Activated CD8-positive, alpha-beta T cell treated with anti-CD3 and anti-CD28 coated beads for 36 hours (primary cell): ENCODE measurements around the gene GCHFR. TPM values are rescaled to one million over a fixed set of nuclear protein-coding genes. Genes with fewer than 3 reads are reported as not detected.

Experiments
- ATAC-seq: fragments of 200-7000 bp; cut with Tn5 transposase; one replicate; pipeline ENCODE4 v1.10.0; 2021; ENCODE audit warnings: mild to moderate bottlenecking, moderate library complexity
- CTCF ChIA-PET: fragments of 350-600 bp; sonication (Branson Sonifier 250); formaldehyde crosslinking; loops from one replicate; lab custom pipeline; 2021; ENCODE audit warnings: antibody characterized with exemption; lab: Charles Lee
- POLR2A ChIA-PET: fragments of 350-600 bp; sonication (Branson Sonifier 250); formaldehyde crosslinking; loops from one replicate; lab custom pipeline; 2021; ENCODE audit warnings: antibody characterized with exemption; lab: Charles Lee
- DNase-seq: peaks from one replicate; pipeline ENCODE4 v3.0.0-alpha.2; 2020
- H3K27ac Mint-ChIP-seq: one replicate; pipeline ENCODE4 v1.8.0; 2021; ENCODE audit warnings: mild to moderate bottlenecking, mixed read lengths
- H3K27me3 Mint-ChIP-seq: one replicate; pipeline ENCODE4 v1.8.0; 2021; ENCODE audit warnings: mixed read lengths
- H3K36me3 Mint-ChIP-seq: one replicate; pipeline ENCODE4 v1.8.0; 2021; ENCODE audit warnings: low read depth, mixed read lengths
- H3K4me1 Mint-ChIP-seq: one replicate; pipeline ENCODE4 v1.8.0; 2021; ENCODE audit warnings: low read depth, mixed read lengths
- H3K4me3 Mint-ChIP-seq: one replicate; pipeline ENCODE4 v1.8.0; 2021; ENCODE audit warnings: mild to moderate bottlenecking, moderate library complexity, mixed read lengths
- H3K9me3 Mint-ChIP-seq: one replicate; pipeline ENCODE4 v1.8.0; 2021; ENCODE audit warnings: mixed read lengths
- CTCF ChIP-seq: fragments of 200-600 bp; IDR thresholded peaks from one replicate; pipeline ENCODE4 v1.8.0; 2022; ENCODE audit warnings: antibody characterized with exemption, mild to moderate bottlenecking
- intact Hi-C: fragments of 100-400 bp; cut with micrococcal nuclease; formaldehyde crosslinking; loops from one replicate; pipeline ENCODE4 v1.10.0; 2022
- total RNA-seq, 2 experiments: library from RNA; stranded (reverse); gene quantifications; one replicate each; pipeline ENCODE4 v1.2.3, GENCODE V29; 2021

The GCHFR gene
- total RNA-seq, 2 experiments from 2014 or later: 44.8 to 46.6 TPM

GRCh38 chr15:40769274-40770146 lies 5.6 kb downstream of the GCHFR start, which contains the start of gene C15orf62:
Gene C15orf62, plus strand, starts transcription at chr15:40769980. Its CDS starts 516 bp downstream, at chr15:40770496.
- CTCF ChIA-PET: interaction anchor here (0.8 to 2.6 kb wide), 8 partner anchors 13 to 250 kb away, joined by 3 to 20 read pairs (median 4); partner anchors contain the start of genes SPINT1 and VPS18
- ATAC-seq (peak; percentile 72), DNase-seq (peak; percentile 88)
- Mint-ChIP-seq H3K27me3 (no peaks in the 10 kb centered on the region), H3K4me3 (peak within 1 kb of the TSS; percentile 59), H3K27ac (peak within 1 kb of the TSS; percentile 92), H3K36me3 (peaks cover 9% of the 10 kb centered on the region), H3K4me1 (peaks cover 49% of the 10 kb centered on the region), H3K9me3 (no peaks in the 10 kb centered on the region)
- POLR2A ChIA-PET: interaction anchor here (0.6 to 6.8 kb wide), 9 partner anchors 12 to 178 kb away, joined by 3 to 37 read pairs (median 4); partner anchors contain the start of genes DNAJC17, RAD51, RHOV and ZFYVE19
- intact Hi-C loops: loop anchor here (5.0 kb wide), 1 partner anchor 38 kb away; the partner anchor contains the start of genes DNAJC17 and ZFYVE19
- no peak for TF ChIP-seq CTCF

- no peaks in the 10 kb centered on the region for H3K9me3 Mint-ChIP-seq
- no peaks in the 10 kb centered on the region for H3K27me3 Mint-ChIP-seq
- DNase-seq (peak; percentile 26), ATAC-seq (no peak)
- ChIA-PET POLR2A (interaction anchor here (0.6 to 6.8 kb wide), 7 partner anchors 13 to 179 kb away, joined by 3 to 37 read pairs (median 5); partner anchors contain the start of gene RAD51), CTCF (interaction anchor here (0.8 to 2.6 kb wide), 7 partner anchors 12 to 250 kb away, joined by 3 to 20 read pairs (median 4); partner anchors contain the start of genes SPINT1 and VPS18)
- H3K36me3 Mint-ChIP-seq: peaks cover 8% of the 10 kb centered on the region
- H3K4me3 Mint-ChIP-seq: peak overlapping the region; percentile 59
- no peak for TF ChIP-seq CTCF
- peaks cover 43% of the 10 kb centered on the region for H3K4me1 Mint-ChIP-seq
- peak overlapping the region; percentile 92 for H3K27ac Mint-ChIP-seq
- intact Hi-C loops: no loop called here
Measured at GRCh38 chr15:40770147-40770721, 6.4 kb downstream of the GCHFR start.

- Mint-ChIP-seq H3K27ac (no peak overlapping the region), H3K27me3 (no peaks in the 10 kb centered on the region), H3K4me3 (no peak overlapping the region), H3K36me3 (peaks cover 7% of the 10 kb centered on the region), H3K9me3 (no peaks in the 10 kb centered on the region), H3K4me1 (peaks cover 33% of the 10 kb centered on the region)
- TF ChIP-seq CTCF: no peak
- ChIA-PET POLR2A (interaction anchor here (1.1 to 3.8 kb wide), 2 partner anchors 12 to 35 kb away, joined by 4 to 14 read pairs; partner anchors contain the start of gene ZFYVE19), CTCF (interaction anchor here (1.2 to 2.7 kb wide), 2 partner anchors 11 to 15 kb away, joined by 3 to 16 read pairs; no protein-coding TSS in a partner anchor)
- ATAC-seq: no peak
- no peak for DNase-seq
- intact Hi-C loops: no loop called here
Measured at GRCh38 chr15:40771242-40771641, 7.4 kb downstream of the GCHFR start.

- intact Hi-C loops: no loop called here
- CTCF ChIA-PET: interaction anchor here (1.2 to 2.7 kb wide), 2 partner anchors 10 to 16 kb away, joined by 3 to 16 read pairs; no protein-coding TSS in a partner anchor
- H3K27ac Mint-ChIP-seq: no peak overlapping the region
- H3K36me3 Mint-ChIP-seq: peaks cover 13% of the 10 kb centered on the region
- DNase-seq: no peak
- no peak overlapping the region for H3K4me3 Mint-ChIP-seq
- no peak for TF ChIP-seq CTCF
- no peak for ATAC-seq
- H3K9me3 Mint-ChIP-seq: no peaks in the 10 kb centered on the region
- H3K4me1 Mint-ChIP-seq: peaks cover 36% of the 10 kb centered on the region
- H3K27me3 Mint-ChIP-seq: no peaks in the 10 kb centered on the region
- POLR2A ChIA-PET: interaction anchor here (1.1 to 3.8 kb wide), 2 partner anchors 11 to 34 kb away, joined by 4 to 14 read pairs; partner anchors contain the start of gene ZFYVE19
Measured at GRCh38 chr15:40772014-40772413, 8.1 kb downstream of the GCHFR start.
